NCI-H2227 (cell line): Measurements from ENCODE around the gene ANKLE2.
"Not testable (repeated sequence)": the region's sequence is repeated elsewhere in the genome, so short reads cannot be mapped to it uniquely, and the experiment has no call there.

Experiments used
- DNase-seq: peaks from one replicate; lab custom pipeline; 2025; ENCODE audit not compliant: unreplicated experiment; lab: John Stamatoyannopoulos, UW

Gene ANKLE2

GRCh38 chr12:132761032-132761920 lies at the start of gene ANKLE2:
Gene ANKLE2 (minus strand): TSS chr12:132761832. CDS start chr12:132761798, 34 bp downstream.
- peak; percentile 73 for DNase-seq

DNA sequence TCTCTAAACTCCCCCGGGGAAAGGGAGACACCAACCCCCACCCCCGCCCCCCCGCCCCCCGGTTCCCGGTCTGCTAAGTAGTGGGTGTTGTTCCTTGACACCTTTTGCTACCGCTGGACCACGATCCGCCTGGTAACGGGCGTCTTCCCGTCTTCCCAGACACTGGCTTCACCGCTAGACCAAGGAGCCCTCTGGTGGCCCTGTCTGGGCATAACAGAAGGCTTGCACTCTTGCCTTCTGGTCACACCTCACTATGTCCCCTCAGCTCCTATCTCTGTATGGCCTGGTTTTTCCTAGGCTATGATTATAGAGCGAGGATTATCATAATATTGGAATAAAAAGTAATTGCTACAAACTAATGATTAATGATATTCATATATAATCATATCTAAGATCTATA lies 47.8 kb upstream of the ANKLE2 start:
- DNase-seq: peak; percentile 52

GRCh38 chr12:132807295-132808092 lies 45.9 kb upstream of the ANKLE2 start:
- DNase-seq: no peak

- no peak for DNase-seq
These were observed 45.2 kb upstream of the ANKLE2 start for GRCh38 chr12:132806857-132807256.

GRCh38 chr12:132804426-132804861 lies 42.8 kb upstream of the ANKLE2 start:
- no peak for DNase-seq

GRCh38 chr12:132803888-132804287 lies 42.3 kb upstream of the ANKLE2 start:
- DNase-seq: no peak

- DNase-seq: no peak
These were observed 41.5 kb upstream of the ANKLE2 start for GRCh38 chr12:132803125-132803524.

DNA sequence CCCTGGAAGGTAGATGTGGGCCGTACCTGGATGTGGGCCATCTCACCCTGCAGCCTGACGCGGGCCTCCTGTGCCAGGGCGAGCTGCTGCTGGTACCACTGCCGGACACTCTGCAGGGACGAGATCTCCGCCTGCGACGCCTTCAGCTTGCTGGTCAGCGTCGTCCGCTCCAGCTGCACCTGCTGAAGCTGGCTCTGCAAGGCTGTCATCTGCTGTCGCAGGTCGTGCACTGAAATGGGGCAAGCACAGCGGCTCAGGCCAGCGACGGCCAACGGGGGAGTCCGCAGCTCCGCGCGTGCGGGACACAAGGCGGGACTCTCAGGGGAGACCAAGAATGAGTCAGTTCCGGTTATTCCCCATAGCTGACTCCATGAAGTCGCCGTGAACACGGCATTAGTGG lies 40.1 kb upstream of the ANKLE2 start:
- DNase-seq: no peak

- no peak for DNase-seq
These were observed 37.2 kb upstream of the ANKLE2 start for GRCh38 chr12:132798836-132799235.

DNA sequence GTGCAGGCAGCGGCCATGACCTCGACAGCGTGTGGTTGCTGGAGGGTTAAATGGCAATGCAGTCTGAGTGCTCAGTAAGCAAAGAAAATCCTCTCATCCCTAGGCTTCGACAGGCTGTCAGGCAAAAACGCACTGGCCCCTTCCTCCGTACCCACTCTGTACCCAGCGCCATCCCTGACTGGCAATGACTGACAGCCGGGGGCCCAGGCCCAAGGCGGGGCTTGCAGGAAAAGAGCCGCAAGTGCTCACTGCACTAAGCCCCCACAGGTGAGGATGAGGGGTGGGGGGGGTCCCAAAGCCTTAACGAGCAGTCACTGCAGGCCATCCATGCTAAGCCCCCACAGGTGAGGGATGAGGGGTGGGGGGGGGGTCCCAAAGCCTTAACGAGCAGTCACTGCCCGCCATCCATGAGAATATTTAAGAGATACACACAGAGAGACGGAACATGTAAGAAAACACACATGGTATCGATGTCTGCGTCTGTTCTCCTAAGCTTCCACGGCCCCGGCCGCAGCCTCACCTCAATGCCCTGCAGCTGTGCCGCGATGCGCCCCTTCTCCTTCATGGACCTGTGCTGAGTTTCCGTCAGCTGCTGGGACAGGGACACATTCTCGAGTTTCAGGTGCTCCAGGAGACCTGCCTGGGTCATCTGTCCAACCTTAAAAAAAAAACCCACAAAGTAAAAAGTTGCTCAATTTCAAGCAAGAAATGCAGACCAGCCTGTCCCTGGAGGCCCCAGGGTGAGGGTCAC lies 36.4 kb upstream of the ANKLE2 start:
- no peak for DNase-seq

GRCh38 chr12:132795847-132796246 lies 34.2 kb upstream of the ANKLE2 start:
- DNase-seq: no peak

DNA sequence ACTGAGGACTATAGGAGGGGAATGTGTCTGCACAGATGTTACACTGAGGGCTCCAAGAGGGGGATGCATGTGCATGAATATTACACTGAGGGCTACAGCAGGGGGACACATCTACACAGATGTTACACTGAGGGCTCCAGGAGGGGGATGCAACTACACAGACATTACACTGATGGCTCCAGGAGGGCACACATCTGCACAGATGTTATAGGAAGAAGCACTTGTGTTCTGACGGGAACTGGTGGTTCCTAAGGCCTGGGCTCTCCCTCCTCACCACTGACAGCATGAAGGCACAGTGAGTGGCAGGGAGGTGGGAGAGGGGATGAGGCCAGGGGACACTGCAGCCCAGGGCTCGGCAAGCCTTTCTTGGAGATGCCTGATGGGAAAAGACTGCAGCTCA lies 30.3 kb upstream of the ANKLE2 start:
- not testable (repeated sequence) for DNase-seq

GRCh38 chr12:132789099-132789471 lies 27.5 kb upstream of the ANKLE2 start:
- no peak for DNase-seq

DNA sequence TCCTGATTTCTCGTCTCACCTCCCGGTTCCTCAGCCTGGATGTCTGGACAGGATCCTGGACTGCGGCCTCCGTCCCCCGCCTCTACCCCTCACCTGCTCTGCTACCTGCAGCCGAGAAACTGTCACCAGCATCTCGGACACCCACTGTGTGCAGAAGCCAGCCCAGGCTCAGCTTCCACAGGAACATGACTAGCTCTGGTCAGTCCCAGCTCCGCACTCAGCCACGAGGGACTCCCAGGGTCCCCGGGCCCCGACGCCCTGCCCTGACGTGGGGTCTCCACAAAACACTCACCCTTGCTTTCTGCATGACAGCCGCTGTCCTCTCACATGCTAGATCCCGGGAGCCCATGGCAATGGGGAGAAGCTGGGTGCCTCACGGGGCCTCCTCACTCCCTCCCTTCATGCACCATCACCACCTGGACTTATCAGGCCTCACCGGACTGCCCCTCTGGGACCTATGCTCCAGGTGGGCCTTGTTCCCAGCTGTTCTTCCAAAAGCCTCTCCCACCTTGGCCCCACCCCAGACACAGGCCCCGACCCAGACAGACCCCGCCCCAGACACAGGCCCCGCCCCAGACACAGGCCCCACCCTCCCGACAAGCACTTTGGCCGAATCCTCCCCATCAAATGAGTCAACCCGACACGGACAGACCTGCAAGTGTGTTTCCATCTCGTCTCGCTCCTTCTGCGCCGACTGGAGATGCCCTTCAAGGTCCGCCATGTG lies 26.9 kb upstream of the ANKLE2 start:
- no peak for DNase-seq

- no peak for DNase-seq
These were observed 26.2 kb upstream of the ANKLE2 start for GRCh38 chr12:132787877-132788276.

GRCh38 chr12:132786192-132786591 lies 24.6 kb upstream of the ANKLE2 start:
- no peak for DNase-seq

- DNase-seq: no peak
These were observed 22.9 kb upstream of the ANKLE2 start for GRCh38 chr12:132784580-132784979.

DNA sequence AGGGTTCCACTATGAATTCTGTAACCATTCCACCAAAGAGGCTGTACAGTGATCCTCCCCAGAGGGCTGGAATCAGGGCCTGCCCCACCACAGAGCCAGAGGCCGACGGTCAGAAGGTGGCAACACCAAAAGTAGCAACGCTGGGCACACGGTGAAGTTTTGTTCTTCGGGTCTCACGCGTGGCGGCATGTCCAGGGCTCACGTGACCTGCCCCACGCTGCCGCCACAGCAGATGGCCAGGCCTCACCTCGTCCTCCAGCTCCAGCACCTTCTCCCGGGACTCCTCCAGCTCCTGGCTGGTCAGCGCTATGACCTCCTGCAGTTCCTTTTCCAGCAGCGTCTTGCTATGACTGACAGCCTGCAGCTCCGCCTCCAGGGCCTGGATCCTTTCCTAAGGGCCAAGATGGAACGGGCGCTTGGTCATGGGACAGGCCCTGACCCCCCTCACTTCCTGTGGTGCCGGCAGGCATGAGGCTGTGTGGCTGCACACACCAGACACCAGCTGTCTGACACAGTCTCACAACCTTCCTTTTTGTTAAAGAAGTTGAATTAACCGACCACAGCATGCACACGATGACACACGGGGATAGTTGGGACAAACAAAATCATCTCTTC lies 22.4 kb upstream of the ANKLE2 start:
- DNase-seq: no peak

DNA sequence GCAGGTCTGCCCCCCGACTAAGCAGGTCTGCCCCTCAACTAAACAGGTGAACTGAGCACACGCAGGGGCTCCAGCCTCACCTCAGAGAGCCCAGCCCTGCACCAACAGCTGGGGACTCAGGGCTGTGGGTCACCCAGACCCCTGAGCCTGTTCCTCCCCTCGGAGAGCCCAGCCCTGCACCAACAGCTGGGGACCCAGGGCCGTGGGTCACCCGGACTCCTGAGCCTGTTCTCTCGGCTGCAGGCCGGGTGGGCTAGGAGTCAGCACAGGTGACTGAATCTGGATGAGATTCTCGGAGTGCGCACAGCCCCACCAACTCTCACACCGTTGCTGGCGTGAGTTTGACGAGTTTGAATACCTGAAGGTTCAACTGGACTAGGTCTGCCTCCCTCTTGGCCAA lies 20.3 kb upstream of the ANKLE2 start:
- DNase-seq: no peak

DNA sequence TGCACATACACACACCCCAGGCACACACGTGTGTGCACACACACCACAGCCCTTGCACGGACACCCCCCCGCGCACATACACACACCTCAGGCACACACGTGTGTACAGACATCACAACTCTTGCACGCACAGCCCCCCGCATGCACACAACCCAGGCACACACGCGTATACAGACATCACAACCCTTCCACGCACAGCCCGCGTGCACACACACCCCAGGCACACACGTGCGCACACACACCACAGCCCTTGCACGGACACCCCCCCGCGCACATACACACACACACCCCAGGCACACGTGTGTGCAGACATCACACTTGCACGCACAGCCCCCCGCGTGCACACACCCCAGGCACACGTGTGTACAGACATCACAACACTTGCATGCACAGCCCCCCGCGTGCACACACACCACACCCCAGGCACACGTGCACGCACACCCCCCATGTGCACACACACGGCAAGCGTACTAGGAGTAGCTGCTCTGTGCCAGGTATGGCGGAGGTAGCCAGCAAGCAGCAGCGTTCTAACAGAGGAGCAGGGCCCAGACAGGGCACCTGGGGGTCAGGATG lies 18.2 kb upstream of the ANKLE2 start:
- no peak for DNase-seq
